Heart left ventricle (tissue), 13 donors: Measurements from ENCODE around the gene PLA2G4B.

Experiments used
- POLR2A ChIP-seq, 2 donors: fragments of 450-650 bp; IDR thresholded peaks; one replicate each; pipeline ENCODE4 v1.6.1; 2017; ENCODE audit warnings: antibody characterized with exemption in 2 of 2, mild to moderate bottlenecking in 2 of 2, moderate library complexity in 2 of 2
- TF ChIP-seq, protein P1 (sequence below), 12 donors: fragments of 200-600 bp; sonication (generic) in 4 of 12; IDR thresholded peaks; one replicate each; pipeline versions ENCODE4 v1.5.0 to v1.8.0; 2018 to 2022; ENCODE audit warnings: antibody characterized with exemption in 12 of 12, mild to moderate bottlenecking in 5 of 12
- donor health status: ischemic (EF 13 %, LVEDD 7.1; RV severe dilation, severe dysfunction).
- donor health status: DM: no; HTN: yes; CAD: no.
- donor health status: DM: no; HTN: no; CAD: no.
- donor health status: ischemic (EF 25% LVEDD 6.9; RV normal size, moderate dysfunction).
- donor health status: ischemic (EF 25% LVEDD 5.7; RV mildly dilated, moderate dysfunction).
- donor health status: ischemic (EF 35%, LVEDD 5.7; RV mildly dilated, moderate dysfunction).
- donor health status: nonischemic (EF 11% LVEDD 7.7; RV severe dilation, severe dysfunction).
- donor health status: DM: yes; HTN: yes; CAD: no.
- donor health status: PGD.
- donor health status: ischemic (EF 29% LVEDD 5.4; RV normal size, mild dysfunction).
- donor health status: nonischemic (EF 23%, LVEDD 6.1; RV moderate dilation, normal function).

DNA sequence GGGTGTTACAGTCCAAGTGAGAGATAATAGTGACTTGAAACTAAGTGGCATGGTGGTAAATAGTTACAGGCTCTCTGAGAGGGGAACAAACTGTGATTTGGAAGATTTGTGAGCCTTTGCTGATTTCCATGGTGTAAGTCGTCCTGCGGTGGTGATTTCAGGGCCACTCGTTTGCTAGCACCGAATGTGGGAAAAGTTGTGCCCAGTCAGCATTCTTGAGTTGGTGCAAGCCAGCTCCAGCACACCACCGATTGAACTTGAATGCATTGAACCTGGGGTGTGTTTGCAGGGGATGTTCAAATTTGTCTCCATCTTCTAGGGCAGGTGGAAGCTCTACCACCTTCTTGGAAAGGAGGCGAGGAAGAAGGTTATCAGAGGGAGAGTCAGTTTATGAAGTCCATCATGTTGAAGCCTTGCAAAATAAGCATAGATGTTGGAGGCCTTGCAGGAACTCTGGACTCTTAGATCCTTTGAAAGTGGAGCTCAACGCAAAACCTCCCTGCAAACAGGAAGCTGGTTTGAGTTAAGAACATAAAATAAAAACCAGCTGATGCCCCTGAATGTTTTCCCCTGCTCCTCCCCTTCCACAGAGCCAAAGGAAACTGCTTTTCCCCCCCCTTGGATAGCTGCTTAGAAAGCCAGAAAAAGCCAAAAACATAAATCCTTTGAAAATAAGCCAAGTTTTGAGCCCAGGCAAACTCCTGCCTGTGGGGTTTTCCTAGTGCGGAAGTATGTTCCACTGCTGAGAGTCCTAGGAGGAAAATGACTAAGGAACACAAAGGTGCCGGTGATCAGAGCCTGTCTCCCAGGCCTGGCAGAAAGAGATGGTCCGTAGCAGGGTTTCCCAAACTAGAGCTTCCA, 42.4 kb upstream of the PLA2G4B start:
- TF ChIP-seq, protein P1, sequence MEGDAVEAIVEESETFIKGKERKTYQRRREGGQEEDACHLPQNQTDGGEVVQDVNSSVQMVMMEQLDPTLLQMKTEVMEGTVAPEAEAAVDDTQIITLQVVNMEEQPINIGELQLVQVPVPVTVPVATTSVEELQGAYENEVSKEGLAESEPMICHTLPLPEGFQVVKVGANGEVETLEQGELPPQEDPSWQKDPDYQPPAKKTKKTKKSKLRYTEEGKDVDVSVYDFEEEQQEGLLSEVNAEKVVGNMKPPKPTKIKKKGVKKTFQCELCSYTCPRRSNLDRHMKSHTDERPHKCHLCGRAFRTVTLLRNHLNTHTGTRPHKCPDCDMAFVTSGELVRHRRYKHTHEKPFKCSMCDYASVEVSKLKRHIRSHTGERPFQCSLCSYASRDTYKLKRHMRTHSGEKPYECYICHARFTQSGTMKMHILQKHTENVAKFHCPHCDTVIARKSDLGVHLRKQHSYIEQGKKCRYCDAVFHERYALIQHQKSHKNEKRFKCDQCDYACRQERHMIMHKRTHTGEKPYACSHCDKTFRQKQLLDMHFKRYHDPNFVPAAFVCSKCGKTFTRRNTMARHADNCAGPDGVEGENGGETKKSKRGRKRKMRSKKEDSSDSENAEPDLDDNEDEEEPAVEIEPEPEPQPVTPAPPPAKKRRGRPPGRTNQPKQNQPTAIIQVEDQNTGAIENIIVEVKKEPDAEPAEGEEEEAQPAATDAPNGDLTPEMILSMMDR (IDR thresholded peaks at IDR 0.05), result no peak
- no peak for TF ChIP-seq POLR2A (IDR thresholded peaks at IDR 0.05)
